SK-N-SH (cell line): Measurements from ENCODE around the gene QSER1.

ENCODE experiments used
- EP300 ChIP-seq, 2 experiments: IDR thresholded peaks; 2 replicates each; pipeline versions ENCODE4 v1.4.0 to v1.6.1; 2012; ENCODE audit warnings: borderline replicate concordance in 1 of 2, low read depth in 1 of 2, low read length in 1 of 2
- FOXJ3 ChIP-seq: sonication (generic); formaldehyde crosslinking; IDR thresholded peaks from 2 replicates; pipeline ENCODE4 v1.5.1; 2020; ENCODE audit warnings: mild to moderate bottlenecking, missing genetic modification reagents
- GATA2 ChIP-seq: sonication (generic); formaldehyde crosslinking; IDR thresholded peaks from 2 replicates; pipeline ENCODE4 v1.5.0; 2020; ENCODE audit warnings: mild to moderate bottlenecking, missing genetic modification reagents
- JUND ChIP-seq: IDR thresholded peaks from 2 replicates; pipeline ENCODE4 v1.4.0; 2012
- RFX5 ChIP-seq: IDR thresholded peaks from 2 replicates; pipeline ENCODE4 v1.6.1; 2012; ENCODE audit warnings: mild to moderate bottlenecking, improper control_type of control experiment, low read length
- TAF1 ChIP-seq: IDR thresholded peaks from 2 replicates; pipeline ENCODE4 v1.6.1; 2012; ENCODE audit warnings: low read depth, mild to moderate bottlenecking, low read length, moderate library complexity, borderline replicate concordance
- TF ChIP-seq, protein P1 (sequence below): IDR thresholded peaks from 2 replicates; pipeline ENCODE4 v1.6.1; 2012; ENCODE audit warnings: mild to moderate bottlenecking, low read depth, low read length, moderate library complexity
- TF ChIP-seq, protein P2 (sequence below): fragments of 200-600 bp; sonication (generic); IDR thresholded peaks from 2 replicates; pipeline ENCODE4 v1.6.1; 2017; ENCODE audit warnings: antibody characterized with exemption, mild to moderate bottlenecking, moderate library complexity
- TF ChIP-seq, protein P3 (sequence below): IDR thresholded peaks from 2 replicates; pipeline ENCODE4 v1.4.0; 2012; ENCODE audit warnings: low read depth, borderline replicate concordance

DNA sequence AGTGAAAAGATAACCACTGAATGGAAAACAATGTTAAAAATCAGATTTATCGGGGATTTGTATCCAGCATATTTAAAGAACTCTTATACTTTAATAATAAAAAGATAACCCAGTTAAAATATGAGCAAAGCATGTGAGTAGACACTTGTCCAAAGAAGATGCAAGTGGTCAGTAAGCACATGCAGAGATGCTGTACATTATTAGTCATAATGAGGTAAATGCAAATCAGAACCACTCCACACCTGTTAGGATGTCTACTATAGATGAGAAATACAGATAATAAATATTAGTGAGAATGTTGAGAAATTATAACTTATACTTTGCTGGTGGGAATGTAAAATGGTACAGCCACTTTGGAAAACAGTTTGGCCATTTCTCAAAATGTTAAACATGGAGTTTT, 28.0 kb downstream of the QSER1 start:
- TF ChIP-seq, protein P1, sequence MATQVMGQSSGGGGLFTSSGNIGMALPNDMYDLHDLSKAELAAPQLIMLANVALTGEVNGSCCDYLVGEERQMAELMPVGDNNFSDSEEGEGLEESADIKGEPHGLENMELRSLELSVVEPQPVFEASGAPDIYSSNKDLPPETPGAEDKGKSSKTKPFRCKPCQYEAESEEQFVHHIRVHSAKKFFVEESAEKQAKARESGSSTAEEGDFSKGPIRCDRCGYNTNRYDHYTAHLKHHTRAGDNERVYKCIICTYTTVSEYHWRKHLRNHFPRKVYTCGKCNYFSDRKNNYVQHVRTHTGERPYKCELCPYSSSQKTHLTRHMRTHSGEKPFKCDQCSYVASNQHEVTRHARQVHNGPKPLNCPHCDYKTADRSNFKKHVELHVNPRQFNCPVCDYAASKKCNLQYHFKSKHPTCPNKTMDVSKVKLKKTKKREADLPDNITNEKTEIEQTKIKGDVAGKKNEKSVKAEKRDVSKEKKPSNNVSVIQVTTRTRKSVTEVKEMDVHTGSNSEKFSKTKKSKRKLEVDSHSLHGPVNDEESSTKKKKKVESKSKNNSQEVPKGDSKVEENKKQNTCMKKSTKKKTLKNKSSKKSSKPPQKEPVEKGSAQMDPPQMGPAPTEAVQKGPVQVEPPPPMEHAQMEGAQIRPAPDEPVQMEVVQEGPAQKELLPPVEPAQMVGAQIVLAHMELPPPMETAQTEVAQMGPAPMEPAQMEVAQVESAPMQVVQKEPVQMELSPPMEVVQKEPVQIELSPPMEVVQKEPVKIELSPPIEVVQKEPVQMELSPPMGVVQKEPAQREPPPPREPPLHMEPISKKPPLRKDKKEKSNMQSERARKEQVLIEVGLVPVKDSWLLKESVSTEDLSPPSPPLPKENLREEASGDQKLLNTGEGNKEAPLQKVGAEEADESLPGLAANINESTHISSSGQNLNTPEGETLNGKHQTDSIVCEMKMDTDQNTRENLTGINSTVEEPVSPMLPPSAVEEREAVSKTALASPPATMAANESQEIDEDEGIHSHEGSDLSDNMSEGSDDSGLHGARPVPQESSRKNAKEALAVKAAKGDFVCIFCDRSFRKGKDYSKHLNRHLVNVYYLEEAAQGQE, result no peak
- TF ChIP-seq EP300 (IDR thresholded peaks at IDR 0.05; ENCODE audit: borderline replicate concordance in 1 of 2, low read depth in 1 of 2, low read length in 1 of 2) (no peak), RFX5 (no peak), JUND (no peak), FOXJ3 (CRISPR knock-in tag) (no peak), TAF1 (no peak), GATA2 (CRISPR knock-in tag) (no peak)
- TF ChIP-seq, protein P2, sequence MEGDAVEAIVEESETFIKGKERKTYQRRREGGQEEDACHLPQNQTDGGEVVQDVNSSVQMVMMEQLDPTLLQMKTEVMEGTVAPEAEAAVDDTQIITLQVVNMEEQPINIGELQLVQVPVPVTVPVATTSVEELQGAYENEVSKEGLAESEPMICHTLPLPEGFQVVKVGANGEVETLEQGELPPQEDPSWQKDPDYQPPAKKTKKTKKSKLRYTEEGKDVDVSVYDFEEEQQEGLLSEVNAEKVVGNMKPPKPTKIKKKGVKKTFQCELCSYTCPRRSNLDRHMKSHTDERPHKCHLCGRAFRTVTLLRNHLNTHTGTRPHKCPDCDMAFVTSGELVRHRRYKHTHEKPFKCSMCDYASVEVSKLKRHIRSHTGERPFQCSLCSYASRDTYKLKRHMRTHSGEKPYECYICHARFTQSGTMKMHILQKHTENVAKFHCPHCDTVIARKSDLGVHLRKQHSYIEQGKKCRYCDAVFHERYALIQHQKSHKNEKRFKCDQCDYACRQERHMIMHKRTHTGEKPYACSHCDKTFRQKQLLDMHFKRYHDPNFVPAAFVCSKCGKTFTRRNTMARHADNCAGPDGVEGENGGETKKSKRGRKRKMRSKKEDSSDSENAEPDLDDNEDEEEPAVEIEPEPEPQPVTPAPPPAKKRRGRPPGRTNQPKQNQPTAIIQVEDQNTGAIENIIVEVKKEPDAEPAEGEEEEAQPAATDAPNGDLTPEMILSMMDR, result no peak
- TF ChIP-seq, protein P3, sequence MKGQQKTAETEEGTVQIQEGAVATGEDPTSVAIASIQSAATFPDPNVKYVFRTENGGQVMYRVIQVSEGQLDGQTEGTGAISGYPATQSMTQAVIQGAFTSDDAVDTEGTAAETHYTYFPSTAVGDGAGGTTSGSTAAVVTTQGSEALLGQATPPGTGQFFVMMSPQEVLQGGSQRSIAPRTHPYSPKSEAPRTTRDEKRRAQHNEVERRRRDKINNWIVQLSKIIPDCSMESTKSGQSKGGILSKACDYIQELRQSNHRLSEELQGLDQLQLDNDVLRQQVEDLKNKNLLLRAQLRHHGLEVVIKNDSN, result no peak
